Natural killer cell (primary cell): ENCODE measurements around the gene TTC21A. TPM values are rescaled to one million over a fixed set of nuclear protein-coding genes. Genes with fewer than 3 reads are reported as not detected.

Source experiments
- ATAC-seq, 3 donors: fragments of 150-1000 bp in 2 of 3; fragments of 200-7000 bp in 1 of 3; cut with Tn5 transposase; 1 replicate in 1 of 3; 2 replicates in 2 of 3; pipeline ENCODE4 v1.10.0; 2021; ENCODE audit warnings: mild to moderate bottlenecking in 2 of 3, moderate library complexity in 2 of 3
- DNase-seq, 2 donors: peaks; one replicate each; pipeline versions ENCODE4 v3.0.0 to v3.0.0-alpha.2; 2013 to 2021; ENCODE audit warnings: mixed read lengths in 1 of 2
- H3K27ac ChIP-seq: one replicate; pipeline ENCODE4 v1.5.1; 2013; ENCODE audit warnings: mild to moderate bottlenecking, low read length
- H3K27me3 ChIP-seq: one replicate; pipeline ENCODE4 v1.6.1; 2013; ENCODE audit warnings: low read length; ENCODE audit not compliant: control insufficient read depth, insufficient read depth
- H3K36me3 ChIP-seq: one replicate; pipeline ENCODE4 v1.6.1; 2013; ENCODE audit warnings: low read length; ENCODE audit not compliant: control insufficient read depth, insufficient read depth
- H3K4me1 ChIP-seq: one replicate; pipeline ENCODE4 v1.6.1; 2013; ENCODE audit warnings: low read length; ENCODE audit not compliant: control insufficient read depth, insufficient read depth
- H3K4me3 ChIP-seq: one replicate; pipeline ENCODE4 v1.5.1; 2013; ENCODE audit warnings: low read length
- H3K9me3 ChIP-seq: one replicate; pipeline ENCODE4 v1.6.1; 2013; ENCODE audit warnings: low read length; ENCODE audit not compliant: control insufficient read depth, insufficient read depth
- H3K27ac Mint-ChIP-seq, 2 donors: one replicate each; pipeline ENCODE4 v1.8.0; 2022; ENCODE audit warnings: mild to moderate bottlenecking in 2 of 2, mixed read lengths in 2 of 2, moderate library complexity in 1 of 2
- H3K27me3 Mint-ChIP-seq, 2 donors: one replicate each; pipeline ENCODE4 v1.8.0; 2022; ENCODE audit warnings: low read depth in 2 of 2, mixed read lengths in 2 of 2
- H3K36me3 Mint-ChIP-seq: one replicate; pipeline ENCODE4 v1.8.0; 2022; ENCODE audit warnings: mixed read lengths
- H3K4me1 Mint-ChIP-seq, 2 donors: one replicate each; pipeline ENCODE4 v1.8.0; 2022; ENCODE audit warnings: mixed read lengths in 2 of 2
- H3K4me3 Mint-ChIP-seq: one replicate; pipeline ENCODE4 v1.8.0; 2022; ENCODE audit warnings: mild to moderate bottlenecking, moderate library complexity, mixed read lengths
- H3K9me3 Mint-ChIP-seq, 2 donors: one replicate each; pipeline ENCODE4 v1.8.0; 2022; ENCODE audit warnings: mixed read lengths in 2 of 2
- CTCF ChIP-seq: fragments of 200-600 bp; IDR thresholded peaks from one replicate; pipeline ENCODE4 v1.8.0; 2022; ENCODE audit warnings: antibody characterized with exemption
- WGBS: methylation state at CpG from one replicate; pipeline ENCODE4 v1.1.7; 2013; ENCODE audit warnings: missing lambda C conversion rate; ENCODE audit not compliant: insufficient coverage; 5-methylcytosine and 5-hydroxymethylcytosine counted together
- intact Hi-C: fragments of 100-400 bp; cut with micrococcal nuclease; formaldehyde crosslinking; loops from one replicate; pipeline ENCODE4 v1.14.2; 2022
- total RNA-seq, 4 donors: library from RNA; stranded (reverse); fragments of 120-200 nt in 1 of 4; gene quantifications; one replicate each; pipeline versions ENCODE4 v1.2.3 to v1.2.4, GENCODE V29; 2013 to 2022

TTC21A gene
- total RNA-seq, 3 donors from 2014 or later (not counting 1 experiment from before 2014, with no cell fraction given) = 2.1 to 3.9 (median 2.4) TPM

- no peak for TF ChIP-seq CTCF
- Mint-ChIP-seq H3K27ac (peak overlapping the region; percentile 97 to 99), H3K4me3 (peak overlapping the region; percentile 96), H3K4me1 (peaks cover 73 to 77% of the 10 kb centered on the region in 2 donors), H3K9me3 (no peaks in the 10 kb centered on the region), H3K27me3 (no peaks in the 10 kb centered on the region), H3K36me3 (peaks cover 6% of the 10 kb centered on the region)
- Histone ChIP-seq H3K9me3 (no peaks in the 10 kb centered on the region), H3K36me3 (peaks cover 36% of the 10 kb centered on the region), H3K4me1 (peaks cover 67% of the 10 kb centered on the region), H3K4me3 (no peak overlapping the region), H3K27ac (peak overlapping the region; percentile 68), H3K27me3 (no peaks in the 10 kb centered on the region)
- WGBS = 4% methylated on average over 8 of the region's 9 CpGs
- intact Hi-C loops = no loop called here
- ATAC-seq (peak; percentile 2 to 11 (median 10)), DNase-seq (peak; percentile 49 to 67)
Observed at GRCh38 chr3:39147711-39148434, 40.4 kb downstream of the TTC21A start.

- no peaks in the 10 kb centered on the region for H3K9me3 ChIP-seq
- Mint-ChIP-seq H3K9me3 (no peaks in the 10 kb centered on the region), H3K4me1 (peaks cover 73 to 77% of the 10 kb centered on the region in 2 donors), H3K27ac (peak overlapping the region; percentile 97 to 99), H3K27me3 (no peaks in the 10 kb centered on the region), H3K36me3 (peaks cover 6% of the 10 kb centered on the region), H3K4me3 (peak overlapping the region; percentile 96)
- TF ChIP-seq CTCF = no peak
- no peak overlapping the region for H3K4me3 ChIP-seq
- H3K4me1 ChIP-seq = peaks cover 67% of the 10 kb centered on the region
- ATAC-seq (no peak), DNase-seq (peak in 1 of 2 donors; percentile 33)
- intact Hi-C loops = no loop called here
- H3K27ac ChIP-seq = peak overlapping the region; percentile 68
- no peaks in the 10 kb centered on the region for H3K27me3 ChIP-seq
- whole genome bisulfite sequencing = 40% methylated on average over 7 of the region's 9 CpGs
- H3K36me3 ChIP-seq = peaks cover 30% of the 10 kb centered on the region
Observed at GRCh38 chr3:39148435-39149058, 41.1 kb downstream of the TTC21A start.

- ATAC-seq (no peak), DNase-seq (peak in 1 of 2 donors; percentile 47)
- intact Hi-C loops = no loop called here
- no peak for TF ChIP-seq CTCF
- Histone ChIP-seq H3K36me3 (peaks cover 24% of the 10 kb centered on the region), H3K9me3 (no peaks in the 10 kb centered on the region), H3K4me1 (peaks cover 71% of the 10 kb centered on the region), H3K4me3 (no peak overlapping the region), H3K27me3 (no peaks in the 10 kb centered on the region), H3K27ac (peak overlapping the region; percentile 68)
- H3K4me3 Mint-ChIP-seq = peak overlapping the region; percentile 96
- peaks cover 6% of the 10 kb centered on the region for H3K36me3 Mint-ChIP-seq
- no peaks in the 10 kb centered on the region for H3K27me3 Mint-ChIP-seq
- WGBS = 79% methylated on average over 4 of the region's 4 CpGs
- H3K9me3 Mint-ChIP-seq = no peaks in the 10 kb centered on the region
- H3K27ac Mint-ChIP-seq = peak overlapping the region; percentile 97 to 99
- H3K4me1 Mint-ChIP-seq = peaks cover 73 to 77% of the 10 kb centered on the region in 2 donors
Observed at GRCh38 chr3:39149059-39149455, 41.6 kb downstream of the TTC21A start.
